CD14-positive monocyte (primary cell): Measurements from ENCODE around the gene H6PD. TPM values are rescaled to one million over a fixed set of nuclear protein-coding genes. Genes with fewer than 3 reads are reported as not detected.

Experiments
- DNase-seq, 3 donors: peaks; one replicate each; pipeline ENCODE4 v3.0.0-alpha.2; 2011 to 2022
- H2AFZ ChIP-seq: 2 replicates; pipeline ENCODE4 v1.6.0; 2012; ENCODE audit warnings: mild to moderate bottlenecking, low read depth, low read length, inconsistent platforms; ENCODE audit not compliant: insufficient read depth, poor library complexity, severe bottlenecking
- H3K27ac ChIP-seq, 2 donors: 1 replicate in 1 of 2; 2 replicates in 1 of 2; pipeline ENCODE4 v1.5.1; 2012 to 2013; ENCODE audit warnings: low read length in 2 of 2, control low read depth in 1 of 2, inconsistent platforms in 1 of 2, low read depth in 1 of 2, mild to moderate bottlenecking in 1 of 2
- H3K27me3 ChIP-seq, 2 donors: one replicate each; pipeline versions ENCODE4 v1.6.0 to v1.6.1; 2011 to 2013; ENCODE audit warnings: low read length in 2 of 2; ENCODE audit not compliant: control insufficient read depth in 2 of 2, insufficient read depth in 2 of 2
- H3K36me3 ChIP-seq, 2 donors: replicated peaks in 1 of 2; 1 replicate in 1 of 2; 2 replicates in 1 of 2; pipeline versions ENCODE4 v1.5.1 to v1.6.1; 2012 to 2013; ENCODE audit warnings: low read length in 2 of 2, control low read depth in 1 of 2, inconsistent platforms in 1 of 2, mild to moderate bottlenecking in 1 of 2; ENCODE audit not compliant: insufficient read depth in 2 of 2, control insufficient read depth in 1 of 2
- H3K4me1 ChIP-seq, 2 donors: 1 replicate in 1 of 2; 2 replicates in 1 of 2; pipeline versions ENCODE4 v1.5.1 to v1.6.1; 2012 to 2013; ENCODE audit warnings: low read length in 2 of 2, control low read depth in 1 of 2, inconsistent platforms in 1 of 2, mild to moderate bottlenecking in 1 of 2, moderate library complexity in 1 of 2; ENCODE audit not compliant: insufficient read depth in 2 of 2, control insufficient read depth in 1 of 2
- H3K4me2 ChIP-seq: replicated peaks from 2 replicates; pipeline ENCODE3; 2012; ENCODE audit warnings: low read length, moderate library complexity, mild to moderate bottlenecking; ENCODE audit not compliant: poor library complexity, severe bottlenecking; ENCODE audit errors: extremely low read depth
- H3K4me3 ChIP-seq, 3 experiments: fragments of 200-600 bp in 1 of 3; sonication (generic) in 1 of 3; replicated peaks in 1 of 3; 1 replicate in 2 of 3; 2 replicates in 1 of 3; pipeline ENCODE4 v1.5.1; 2011 to 2013; ENCODE audit warnings: low read length in 3 of 3, mild to moderate bottlenecking in 3 of 3, control low read depth in 2 of 3, low read depth in 2 of 3, inconsistent platforms in 1 of 3, moderate library complexity in 1 of 3
- H3K79me2 ChIP-seq: 2 replicates; pipeline ENCODE4 v1.6.0; 2012; ENCODE audit warnings: mild to moderate bottlenecking, control low read depth, inconsistent platforms, low read length, moderate library complexity; ENCODE audit not compliant: insufficient read depth
- H3K9ac ChIP-seq: 2 replicates; pipeline ENCODE4 v1.6.0; 2017; ENCODE audit warnings: low read length, mild to moderate bottlenecking; ENCODE audit not compliant: insufficient read depth, poor library complexity, severe bottlenecking
- H3K9me3 ChIP-seq, 2 donors: replicated peaks in 1 of 2; 1 replicate in 1 of 2; 2 replicates in 1 of 2; pipeline versions ENCODE4 v1.5.1 to v1.6.1; 2012 to 2013; ENCODE audit warnings: low read length in 2 of 2, control low read depth in 1 of 2; ENCODE audit not compliant: control insufficient read depth in 1 of 2, insufficient read depth in 1 of 2
- H4K20me1 ChIP-seq: 2 replicates; pipeline ENCODE4 v1.6.0; 2012; ENCODE audit warnings: mild to moderate bottlenecking, low read length, control low read depth, moderate library complexity; ENCODE audit not compliant: insufficient read depth
- H3K27ac Mint-ChIP-seq, 7 donors: one replicate each; pipeline ENCODE4 v1.8.0; 2020; ENCODE audit warnings: mild to moderate bottlenecking in 7 of 7, mixed read lengths in 7 of 7, moderate library complexity in 6 of 7, inconsistent platforms in 2 of 7
- H3K27me3 Mint-ChIP-seq, 3 donors: one replicate each; pipeline ENCODE4 v1.8.0; 2021 to 2022; ENCODE audit warnings: low read depth in 3 of 3, mild to moderate bottlenecking in 3 of 3, mixed read lengths in 3 of 3, moderate library complexity in 3 of 3, inconsistent platforms in 1 of 3
- H3K36me3 Mint-ChIP-seq, 2 donors: one replicate each; pipeline ENCODE4 v1.8.0; 2020; ENCODE audit warnings: mixed read lengths in 2 of 2, inconsistent platforms in 1 of 2, mild to moderate bottlenecking in 1 of 2
- H3K4me1 Mint-ChIP-seq: one replicate; pipeline ENCODE4 v1.8.0; 2020; ENCODE audit warnings: mild to moderate bottlenecking, mixed read lengths
- H3K4me3 Mint-ChIP-seq, 2 donors: one replicate each; pipeline ENCODE4 v1.8.0; 2020; ENCODE audit warnings: mild to moderate bottlenecking in 2 of 2, mixed read lengths in 2 of 2, moderate library complexity in 1 of 2
- H3K9me3 Mint-ChIP-seq, 7 donors: one replicate each; pipeline ENCODE4 v1.8.0; 2020 to 2022; ENCODE audit warnings: mixed read lengths in 7 of 7, mild to moderate bottlenecking in 6 of 7, moderate library complexity in 6 of 7, inconsistent platforms in 2 of 7
- WGBS: methylation state at CpG from one replicate; pipeline ENCODE4 v1.1.5; 2013; ENCODE audit warnings: missing lambda C conversion rate; ENCODE audit not compliant: insufficient coverage; 5-methylcytosine and 5-hydroxymethylcytosine counted together
- intact Hi-C, 2 donors: fragments of 100-400 bp; cut with micrococcal nuclease; formaldehyde crosslinking; loops; one replicate each; pipeline versions ENCODE4 v1.15.0 to v1.15.1; 2023
- polyA plus RNA-seq, 3 donors: library from polyadenylated mRNA; depleted of rRNA in 1 of 3; unstranded in 2 of 3; stranded (reverse) in 1 of 3; fragments of 300-500 nt in 2 of 3; fragments of >200 nt in 1 of 3; fragmentation: Illumina TruSeq in 2 of 3; gene quantifications; 1 replicate in 2 of 3; 2 replicates in 1 of 3; pipeline ENCODE4 v1.2.3, GENCODE V29; 2012 to 2021
- TF ChIP-seq, protein P1 (sequence below): fragments of 200-600 bp; IDR thresholded peaks from one replicate; pipeline ENCODE4 v1.8.0; 2022; ENCODE audit warnings: antibody characterized with exemption, mild to moderate bottlenecking

H6PD gene
- polyA plus RNA-seq, 3 donors: 8.6 to 15.9 (median 11.4) TPM

DNA sequence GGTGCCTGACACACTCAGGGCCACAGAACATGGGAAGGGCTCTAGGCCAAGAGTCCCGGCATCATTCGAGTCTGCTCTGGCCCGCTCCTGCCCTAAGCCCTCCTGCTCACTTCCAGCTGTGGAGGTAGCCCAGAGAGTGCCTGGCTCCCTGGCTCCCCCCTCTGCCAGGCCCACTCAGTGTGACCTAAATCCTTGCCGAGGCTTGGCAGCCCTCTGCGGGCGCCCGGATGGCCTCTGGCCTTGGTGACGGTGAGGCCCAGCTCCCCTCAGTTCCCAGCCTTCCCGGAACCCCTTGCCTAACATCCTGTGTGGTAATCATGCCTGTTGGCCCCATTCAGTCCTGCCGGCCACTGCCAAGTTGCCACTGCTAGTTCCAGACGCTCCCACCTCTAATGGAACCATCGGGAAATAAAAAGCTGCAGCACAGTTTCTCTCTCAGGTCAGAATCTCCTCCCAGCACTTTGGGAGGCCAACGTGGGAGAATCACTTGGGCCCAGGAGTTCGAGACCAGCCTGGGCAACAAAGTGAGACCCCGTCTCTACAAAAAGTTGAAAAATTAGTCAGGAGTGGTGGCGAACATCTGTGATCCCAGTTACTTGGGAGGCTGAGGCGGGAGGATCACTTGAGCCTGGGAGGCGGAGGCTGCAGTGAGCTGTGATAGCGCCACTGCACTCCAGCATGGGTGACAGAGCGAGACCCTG, 1.2 kb upstream of the H6PD start:
- H3K27me3 ChIP-seq: peaks cover 0 to 3% of the 10 kb centered on the region in 2 donors
- peaks cover 20% of the 10 kb centered on the region for H3K79me2 ChIP-seq
- H3K9ac ChIP-seq: peak overlapping the region; percentile 19
- peak overlapping the region; percentile 77 to 90 for H3K27ac ChIP-seq
- peaks cover 11% of the 10 kb centered on the region for H4K20me1 ChIP-seq
- H3K36me3 ChIP-seq: no peaks in the 10 kb centered on the region
- peak overlapping the region; percentile 40 to 84 (median 52) for H3K4me3 ChIP-seq
- H3K4me3 Mint-ChIP-seq: peak overlapping the region; percentile 86 to 89
- TF ChIP-seq, protein P1, sequence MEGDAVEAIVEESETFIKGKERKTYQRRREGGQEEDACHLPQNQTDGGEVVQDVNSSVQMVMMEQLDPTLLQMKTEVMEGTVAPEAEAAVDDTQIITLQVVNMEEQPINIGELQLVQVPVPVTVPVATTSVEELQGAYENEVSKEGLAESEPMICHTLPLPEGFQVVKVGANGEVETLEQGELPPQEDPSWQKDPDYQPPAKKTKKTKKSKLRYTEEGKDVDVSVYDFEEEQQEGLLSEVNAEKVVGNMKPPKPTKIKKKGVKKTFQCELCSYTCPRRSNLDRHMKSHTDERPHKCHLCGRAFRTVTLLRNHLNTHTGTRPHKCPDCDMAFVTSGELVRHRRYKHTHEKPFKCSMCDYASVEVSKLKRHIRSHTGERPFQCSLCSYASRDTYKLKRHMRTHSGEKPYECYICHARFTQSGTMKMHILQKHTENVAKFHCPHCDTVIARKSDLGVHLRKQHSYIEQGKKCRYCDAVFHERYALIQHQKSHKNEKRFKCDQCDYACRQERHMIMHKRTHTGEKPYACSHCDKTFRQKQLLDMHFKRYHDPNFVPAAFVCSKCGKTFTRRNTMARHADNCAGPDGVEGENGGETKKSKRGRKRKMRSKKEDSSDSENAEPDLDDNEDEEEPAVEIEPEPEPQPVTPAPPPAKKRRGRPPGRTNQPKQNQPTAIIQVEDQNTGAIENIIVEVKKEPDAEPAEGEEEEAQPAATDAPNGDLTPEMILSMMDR: no peak
- H2AFZ ChIP-seq: peak overlapping the region; percentile 82
- 32% methylated on average over 13 of the region's 20 CpGs for WGBS
- H3K4me1 ChIP-seq: peaks cover 57 to 84% of the 10 kb centered on the region in 2 donors
- no peaks in the 10 kb centered on the region for H3K9me3 ChIP-seq
- DNase-seq: peak; percentile 76 to 87 (median 84)
- peak overlapping the region; percentile 96 to 98 (median 98) for H3K27ac Mint-ChIP-seq
- H3K27me3 Mint-ChIP-seq: peaks cover 5 to 12% (median 5%) of the 10 kb centered on the region in 3 donors
- peaks cover 75% of the 10 kb centered on the region for H3K4me1 Mint-ChIP-seq
- intact Hi-C loops: loop anchor here in 1 of 2 donors (5.0 kb wide), 1 partner anchor 59 kb away; the partner anchor contains the start of gene SPSB1
- H3K36me3 Mint-ChIP-seq: peaks cover 12 to 13% of the 10 kb centered on the region in 2 donors
- H3K9me3 Mint-ChIP-seq: peaks cover 0 to 5% (median 0%) of the 10 kb centered on the region in 7 donors
- H3K4me2 ChIP-seq: peak overlapping the region; percentile 87

DNA sequence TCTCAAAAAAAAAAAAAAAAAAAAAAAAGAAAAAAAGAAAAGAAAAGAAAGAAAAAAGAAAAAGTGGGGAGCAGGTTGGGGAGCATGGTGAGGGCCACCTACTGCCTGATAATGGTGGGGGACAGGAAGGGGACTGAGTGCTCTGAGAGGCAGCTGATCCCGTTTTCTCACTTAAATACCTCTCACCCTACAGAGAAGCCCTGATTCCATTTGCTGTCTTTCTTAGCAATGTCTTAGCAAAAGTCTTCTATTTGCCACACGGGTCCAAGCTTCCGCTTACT, 692 bp upstream of the H6PD start:
- Mint-ChIP-seq H3K4me3 (peak overlapping the region; percentile 89 to 97), H3K36me3 (peaks cover 12 to 13% of the 10 kb centered on the region in 2 donors), H3K9me3 (peaks cover 0 to 5% (median 0%) of the 10 kb centered on the region in 7 donors), H3K27ac (peak overlapping the region; percentile 96 to 98 (median 98)), H3K4me1 (peaks cover 75% of the 10 kb centered on the region), H3K27me3 (peaks cover 5 to 13% (median 5%) of the 10 kb centered on the region in 3 donors)
- H3K9ac ChIP-seq: peak overlapping the region; percentile 62
- H4K20me1 ChIP-seq: peaks cover 15% of the 10 kb centered on the region
- peak overlapping the region; percentile 40 to 84 (median 52) for H3K4me3 ChIP-seq
- peak overlapping the region; percentile 87 for H3K4me2 ChIP-seq
- no peaks in the 10 kb centered on the region for H3K9me3 ChIP-seq
- H3K27me3 ChIP-seq: peaks cover 0 to 3% of the 10 kb centered on the region in 2 donors
- 19% methylated on average over 2 of the region's 3 CpGs for WGBS
- H2AFZ ChIP-seq: peak overlapping the region; percentile 81
- intact Hi-C loops: loop anchor here (2.0 to 5.0 kb wide), 2 partner anchors 58 to 105 kb away; partner anchors contain the start of genes GPR157 (in 1 of the 2) and SPSB1 (in 1 of the 2)
- peak overlapping the region; percentile 77 to 90 for H3K27ac ChIP-seq
- no peak for DNase-seq
- peaks cover 57 to 84% of the 10 kb centered on the region in 2 donors for H3K4me1 ChIP-seq
- no peaks in the 10 kb centered on the region for H3K36me3 ChIP-seq
- TF ChIP-seq, protein P1: no peak
- peaks cover 20% of the 10 kb centered on the region for H3K79me2 ChIP-seq
